ENCODE results near the gene DCTN3.

DCTN3 gene

DNA sequence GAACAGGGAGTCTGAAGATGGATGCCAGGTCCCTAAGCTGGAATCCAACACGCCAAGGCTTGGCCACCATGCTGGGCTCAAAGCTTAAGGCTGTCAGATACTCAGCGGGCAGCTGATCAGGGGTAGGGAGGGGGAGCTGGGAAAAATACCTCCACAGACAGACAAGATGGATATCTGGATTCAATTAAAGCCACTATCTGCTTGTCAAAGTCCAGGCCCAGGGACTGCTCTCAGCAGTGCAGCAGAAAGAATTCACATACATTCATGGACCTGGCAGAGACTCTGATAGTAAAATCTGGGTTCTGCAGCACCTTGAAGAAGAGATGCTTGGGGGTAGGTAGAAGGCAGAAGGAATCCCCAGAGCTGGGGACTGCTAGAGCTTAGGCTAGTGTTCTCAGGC, 5.2 kb downstream of the DCTN3 start:
- no peak for DNase-seq

DNA sequence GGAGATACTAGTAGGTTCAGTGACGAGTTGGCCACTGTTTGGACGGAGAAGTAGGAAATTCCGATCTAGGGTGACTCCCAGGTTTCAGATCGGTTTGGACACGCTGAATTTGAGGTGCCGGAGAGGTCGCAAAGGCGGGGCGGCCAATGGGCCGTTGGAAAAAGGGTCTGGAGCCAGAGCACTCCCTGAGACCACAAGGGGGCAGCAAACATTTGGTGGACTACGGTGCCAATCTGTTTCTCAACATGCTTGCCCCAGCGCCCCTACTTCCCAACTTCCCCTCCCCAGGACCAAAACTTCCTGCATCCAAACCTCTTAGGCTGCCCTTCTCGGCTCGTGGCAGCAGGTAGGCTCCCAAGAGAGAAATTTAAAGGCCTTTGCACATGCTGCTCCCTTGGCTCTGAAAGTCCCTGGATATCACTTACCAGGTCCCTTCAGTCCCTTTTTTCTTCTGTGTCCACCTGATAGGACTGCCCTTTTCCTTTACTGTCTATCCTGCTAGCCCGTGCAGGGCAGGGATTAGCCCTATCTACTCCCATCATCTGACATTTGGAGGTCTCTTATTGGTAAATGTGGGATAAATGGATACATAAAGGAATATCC, 7.4 kb downstream of the DCTN3 start:
- peak; percentile 79 for DNase-seq

DNA sequence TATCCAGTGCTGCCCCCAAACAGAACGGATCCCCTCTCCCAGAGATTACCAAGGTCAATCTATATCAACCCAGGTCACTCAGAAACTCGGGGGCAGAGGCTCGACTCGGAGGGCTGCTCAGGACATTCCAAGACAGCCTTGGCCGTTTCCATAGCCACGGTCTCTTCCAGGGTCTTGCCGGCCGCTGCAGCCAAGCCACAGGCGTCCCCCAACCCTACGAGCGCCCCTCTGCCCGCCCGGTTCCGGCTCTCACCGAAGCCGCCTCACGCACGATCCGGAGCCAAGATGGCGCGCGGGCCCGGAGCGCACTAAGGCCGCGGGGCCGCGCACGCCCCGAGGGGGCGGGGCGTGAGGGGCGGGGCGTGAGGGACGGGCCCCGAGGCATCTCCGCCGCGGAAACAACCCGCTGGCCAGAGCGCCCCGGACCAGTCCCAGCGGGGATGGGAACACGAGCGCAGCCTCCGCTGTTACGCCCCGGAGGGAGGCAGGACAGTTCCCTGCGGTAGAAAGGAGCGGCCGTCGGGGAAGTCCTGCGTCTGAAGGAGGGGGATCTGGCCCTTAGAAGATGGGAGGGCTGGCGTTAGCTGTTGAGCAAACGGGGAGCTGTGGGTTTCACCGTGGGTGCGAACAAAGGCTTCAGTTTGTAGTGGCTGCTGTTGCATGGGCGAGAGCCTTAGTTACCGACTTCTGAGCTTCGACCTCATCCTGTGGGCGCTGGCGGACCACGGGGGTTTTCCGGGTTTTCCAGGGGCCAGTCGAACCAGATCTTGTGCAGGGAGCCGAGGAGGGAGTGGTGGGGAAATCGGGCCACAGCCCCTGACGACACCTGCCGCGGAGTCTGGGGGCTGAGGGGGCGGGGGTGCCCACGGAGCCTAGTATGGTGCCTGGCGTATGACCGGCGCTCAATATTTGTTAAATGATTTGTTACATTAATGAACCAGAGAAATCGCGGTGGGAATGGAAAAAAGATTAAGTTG, 8.2 kb downstream of the DCTN3 start, which contains the start of gene RPP25L:
Gene RPP25L, minus strand, starts transcription at position 287 of the 977 bp plus-strand sequence. CDS start 801 bp downstream, outside the sequence.
- peak; percentile 82 for DNase-seq

DNA sequence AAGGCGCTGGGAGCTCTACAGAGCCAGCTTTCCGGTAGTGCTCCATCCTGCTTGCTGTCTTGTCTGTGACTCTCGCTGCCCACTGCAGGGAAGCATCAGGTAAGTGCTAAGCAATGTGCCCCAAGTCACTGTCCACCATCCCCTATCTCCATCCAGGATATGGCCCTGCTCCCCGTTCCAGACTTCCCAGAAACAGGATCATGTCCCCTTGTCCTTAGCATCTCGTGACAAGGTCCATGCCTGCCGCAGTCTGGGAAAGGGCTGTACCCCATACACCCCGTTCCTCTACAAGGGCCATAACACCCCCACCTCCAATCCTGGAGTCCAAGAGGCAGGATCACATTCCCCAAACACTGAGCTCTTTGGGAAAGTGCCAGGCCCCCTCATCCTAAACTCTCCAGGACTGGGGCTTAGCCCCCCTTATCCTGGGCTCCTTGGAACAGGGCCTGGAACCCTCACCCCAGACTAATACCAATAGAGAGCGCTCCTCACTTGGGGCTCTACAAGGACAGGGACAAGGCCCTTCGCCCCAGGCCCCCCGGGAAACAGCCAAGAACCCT, 9.0 kb downstream of the DCTN3 start:
- DNase-seq: no peak

DNA sequence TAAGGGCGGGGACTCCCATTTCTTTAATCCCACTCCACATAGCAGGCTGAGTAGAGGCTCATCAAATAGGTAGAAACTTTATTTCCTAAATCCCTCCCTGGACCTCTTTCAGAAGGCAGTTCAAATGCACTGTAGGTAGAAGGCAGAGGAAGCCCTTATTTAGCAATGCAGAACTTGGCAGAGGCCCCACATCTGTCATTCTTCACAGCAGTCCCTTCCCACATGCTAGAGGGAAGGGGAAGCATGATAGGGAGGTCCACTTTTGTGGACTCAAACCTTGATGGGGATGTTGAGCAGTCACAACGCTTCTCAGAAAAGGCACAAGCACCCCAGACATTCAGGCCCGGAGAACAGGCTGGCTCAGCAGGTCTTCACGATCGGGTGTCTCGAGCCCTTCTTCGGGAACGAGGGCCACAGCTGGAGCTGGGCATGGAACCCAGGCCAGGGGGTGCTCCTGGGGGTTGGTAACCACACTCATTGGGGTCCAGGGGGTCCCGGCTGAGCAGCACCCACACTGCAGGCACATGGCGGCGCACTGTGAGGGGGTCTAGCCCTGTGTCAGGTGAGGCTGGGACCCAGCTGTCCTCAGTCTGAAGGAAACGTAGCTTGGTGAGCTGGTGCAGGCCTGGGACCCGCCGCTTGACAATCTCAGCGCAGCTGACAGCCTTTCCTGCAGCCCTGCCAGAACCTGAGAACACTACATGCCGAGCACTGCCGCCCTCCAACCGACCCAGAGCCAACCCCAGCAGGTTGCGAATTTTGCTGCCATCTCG, 9.7 kb downstream of the DCTN3 start:
- no peak for DNase-seq

DNA sequence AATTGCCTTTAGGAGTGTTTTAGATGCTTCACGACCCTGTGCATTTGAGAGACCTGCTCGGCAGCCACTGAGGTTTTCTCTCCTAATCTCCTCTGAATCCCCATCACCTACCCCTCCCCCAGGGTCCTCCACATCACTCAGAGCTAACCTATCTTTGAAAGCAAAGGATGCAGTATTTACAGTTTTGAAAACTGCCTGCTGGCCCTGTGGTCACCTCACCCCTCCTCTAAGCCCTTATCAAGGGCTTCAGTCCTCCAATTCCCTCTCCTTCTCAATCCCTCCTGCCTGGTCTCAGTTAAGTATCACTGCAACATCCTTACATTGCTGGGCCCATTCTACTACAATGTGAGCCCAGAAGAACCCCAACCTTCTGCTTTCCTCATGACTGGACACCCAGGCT, 13.0 kb downstream of the DCTN3 start:
- no peak for DNase-seq

DNA sequence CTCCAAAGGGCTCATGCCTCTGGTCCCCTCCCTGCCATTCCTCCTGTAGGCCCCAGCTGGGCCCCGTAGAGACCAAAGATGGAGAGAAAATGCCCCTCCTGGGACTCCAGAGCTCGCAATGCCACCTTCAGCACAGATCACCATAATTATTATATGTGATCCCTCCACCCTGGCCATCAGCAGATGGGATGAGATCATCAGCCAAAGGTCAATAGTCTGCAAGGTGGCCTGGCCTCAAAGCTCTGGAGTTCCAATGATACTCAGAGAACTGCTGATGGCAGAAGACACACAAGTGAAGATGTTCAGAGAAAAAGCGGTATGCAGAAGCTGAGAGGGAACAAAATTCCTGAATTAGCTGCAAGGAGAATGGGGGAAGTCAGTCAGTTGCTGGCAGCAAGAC, 13.4 kb downstream of the DCTN3 start:
- DNase-seq: no peak

DNA sequence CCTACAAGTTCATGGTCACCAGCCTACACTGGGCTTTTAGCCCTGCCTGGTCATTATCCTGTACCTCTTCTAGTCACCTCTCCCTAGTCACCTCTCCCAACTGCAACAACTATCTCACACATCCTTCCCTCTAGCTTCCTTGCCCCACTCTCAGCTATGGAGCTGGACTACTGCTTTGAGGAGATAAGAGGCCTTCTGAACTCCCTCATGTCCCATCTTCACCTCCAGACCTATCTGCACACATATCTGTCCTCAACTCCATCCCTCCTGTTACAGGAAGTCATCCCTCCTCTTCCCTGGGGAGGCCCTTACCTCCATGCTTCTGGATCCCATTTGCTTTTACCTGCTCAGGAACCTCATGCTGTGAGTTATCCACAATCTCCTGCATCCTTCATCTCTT, 14.1 kb downstream of the DCTN3 start:
- DNase-seq: no peak

DNA sequence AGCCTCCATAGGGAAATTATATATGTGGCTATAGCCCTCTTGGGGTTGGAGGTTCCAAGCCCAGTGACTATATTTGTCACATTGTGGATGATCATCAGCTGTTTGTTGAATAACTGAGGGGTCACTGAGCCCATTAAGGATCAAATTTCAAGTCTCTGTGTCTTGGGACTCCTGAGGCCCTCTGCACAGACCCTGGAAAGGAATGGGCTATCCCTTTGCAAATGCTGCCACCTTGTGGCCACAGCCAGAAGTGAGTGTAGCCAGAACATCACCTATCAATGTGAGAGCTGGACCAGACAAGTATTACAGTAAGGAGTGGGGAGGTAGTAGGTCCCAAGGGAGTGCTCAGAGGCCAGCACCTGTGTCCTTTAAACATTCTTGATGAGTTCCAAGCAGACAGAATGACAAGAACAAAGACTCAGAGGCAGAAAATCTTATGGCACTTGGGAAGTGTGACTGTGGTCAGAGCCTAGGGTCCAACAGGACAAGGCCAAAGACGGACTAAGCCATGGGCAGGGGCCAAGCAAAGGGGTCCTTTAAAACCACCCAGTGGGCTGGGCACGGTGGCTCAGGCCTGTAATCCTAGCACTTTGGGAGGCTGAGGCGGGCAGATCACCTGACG, 16.6 kb downstream of the DCTN3 start:
- peak; percentile 72 for DNase-seq

DNA sequence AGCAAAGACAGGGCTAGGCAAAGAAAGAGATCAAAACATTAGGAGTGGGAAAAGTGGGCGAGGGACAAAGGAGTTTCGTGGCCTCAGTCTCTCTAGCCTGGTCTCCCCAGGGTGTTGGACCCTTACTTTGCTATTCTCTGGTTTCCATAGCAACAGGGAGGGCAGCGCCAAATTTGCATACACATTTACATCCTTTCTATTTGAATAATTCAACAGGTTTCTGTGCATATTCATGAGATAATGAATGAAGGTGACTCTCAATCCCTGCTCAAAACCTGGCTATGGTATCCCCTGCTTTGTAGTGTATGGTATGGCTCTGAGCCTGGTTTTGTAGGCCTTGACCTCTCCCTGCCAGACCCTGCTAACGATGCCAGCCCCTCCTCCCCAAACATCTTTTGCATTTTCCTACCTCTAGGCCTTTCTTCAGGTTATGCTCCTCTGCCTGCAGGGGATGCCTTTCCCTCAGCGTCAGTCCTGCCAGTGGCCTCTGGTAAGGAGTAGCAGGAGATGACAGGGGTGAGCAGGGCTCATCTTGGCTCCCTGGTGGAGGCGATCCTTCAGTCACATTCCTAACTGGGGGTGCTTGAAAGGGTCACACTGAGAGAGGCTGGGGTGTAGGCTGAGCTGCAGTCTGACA, 18.2 kb downstream of the DCTN3 start:
- DNase-seq: no peak

DNA sequence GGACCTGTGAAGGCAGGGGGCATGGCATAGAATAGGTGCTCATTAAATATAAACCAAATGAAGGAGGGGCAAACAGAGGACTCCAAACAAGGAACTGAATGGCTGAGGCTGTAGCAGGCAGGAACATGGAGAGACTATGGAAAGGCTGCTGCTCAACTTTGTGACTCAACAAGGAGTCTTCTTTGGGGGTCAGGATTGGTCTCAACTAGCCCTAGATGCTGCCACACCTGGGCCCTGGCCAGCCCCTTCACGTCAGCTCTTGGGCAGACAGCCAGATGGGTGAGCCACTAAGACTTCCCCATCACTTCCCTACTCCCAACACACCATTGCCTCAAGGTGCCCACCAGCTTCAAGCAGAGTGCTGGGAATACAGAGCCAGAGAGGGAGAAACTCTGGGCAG, 19.4 kb downstream of the DCTN3 start:
- DNase-seq: no peak

DNA sequence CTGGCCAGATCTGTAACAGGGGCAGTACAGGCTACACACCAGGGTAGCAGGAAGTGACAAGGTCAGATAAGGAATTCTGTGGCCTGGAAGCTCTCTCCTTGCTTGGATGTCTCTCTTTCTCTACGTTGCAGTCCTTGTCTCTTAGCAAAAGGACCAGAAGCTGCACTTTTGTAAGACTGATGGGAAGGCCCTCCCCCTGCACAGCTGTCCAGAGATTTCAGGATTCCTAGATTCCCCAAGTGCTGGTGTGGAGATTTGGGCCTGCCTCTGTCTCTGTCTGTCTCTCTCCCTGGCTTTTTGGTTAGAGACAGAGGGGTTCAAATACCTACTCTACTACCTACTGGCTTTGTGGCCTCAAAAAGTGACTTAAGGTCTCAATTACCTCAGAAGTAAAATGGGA, 20.7 kb downstream of the DCTN3 start:
- DNase-seq: no peak

DNA sequence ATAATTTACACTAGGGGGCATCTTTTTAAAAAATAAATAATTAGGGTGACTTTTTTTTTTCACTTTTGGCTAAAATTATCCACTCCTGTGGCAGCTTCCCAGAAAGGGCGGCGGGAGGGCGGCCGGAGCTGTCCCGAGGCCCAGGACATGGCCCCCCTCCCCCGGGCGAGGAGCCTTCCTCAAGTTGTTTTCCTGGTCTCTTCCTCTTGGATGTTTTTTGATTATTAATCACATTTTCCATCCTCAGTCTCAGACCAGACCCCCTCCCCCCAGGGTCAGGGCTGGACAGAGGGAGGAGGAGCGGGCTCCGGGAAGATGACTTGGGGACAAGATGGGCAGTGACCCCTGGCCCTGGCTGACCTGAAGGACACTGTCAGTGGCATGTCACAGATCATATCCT, 26.1 kb downstream of the DCTN3 start:
- no peak for DNase-seq

DNA sequence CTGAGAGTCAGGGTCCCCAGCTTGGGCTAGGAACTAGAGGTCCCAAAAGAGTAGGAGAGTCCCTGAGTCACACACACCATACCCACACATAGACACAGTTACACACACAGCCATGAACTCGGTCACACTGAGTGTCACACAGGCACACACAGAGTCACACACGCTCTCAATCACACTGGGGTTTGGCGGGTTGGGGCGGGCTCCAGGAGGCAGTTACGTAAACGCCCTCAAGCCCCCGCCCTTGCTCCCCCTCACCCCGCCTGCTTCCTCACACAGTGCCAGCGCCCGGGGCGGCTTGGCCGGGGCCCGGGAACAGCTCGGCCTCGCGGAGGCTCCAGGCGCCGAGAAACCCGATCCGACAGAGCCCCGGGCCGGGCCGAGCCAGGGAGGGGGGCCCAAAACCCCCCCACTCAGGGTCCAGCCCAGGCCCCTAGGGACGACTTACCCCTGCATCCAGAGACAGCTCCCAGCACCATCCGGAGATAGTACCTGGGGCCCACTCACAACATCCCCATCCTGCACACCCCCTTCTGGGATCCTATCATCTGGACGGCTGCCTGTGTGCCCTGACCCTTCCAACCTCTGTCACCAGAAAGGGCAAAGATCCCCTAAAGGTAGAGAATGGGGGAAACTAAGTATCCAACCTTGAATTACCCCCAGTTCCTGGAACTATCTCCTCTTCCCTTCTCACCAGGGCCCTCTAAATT, 27.2 kb downstream of the DCTN3 start:
- no peak for DNase-seq

DNA sequence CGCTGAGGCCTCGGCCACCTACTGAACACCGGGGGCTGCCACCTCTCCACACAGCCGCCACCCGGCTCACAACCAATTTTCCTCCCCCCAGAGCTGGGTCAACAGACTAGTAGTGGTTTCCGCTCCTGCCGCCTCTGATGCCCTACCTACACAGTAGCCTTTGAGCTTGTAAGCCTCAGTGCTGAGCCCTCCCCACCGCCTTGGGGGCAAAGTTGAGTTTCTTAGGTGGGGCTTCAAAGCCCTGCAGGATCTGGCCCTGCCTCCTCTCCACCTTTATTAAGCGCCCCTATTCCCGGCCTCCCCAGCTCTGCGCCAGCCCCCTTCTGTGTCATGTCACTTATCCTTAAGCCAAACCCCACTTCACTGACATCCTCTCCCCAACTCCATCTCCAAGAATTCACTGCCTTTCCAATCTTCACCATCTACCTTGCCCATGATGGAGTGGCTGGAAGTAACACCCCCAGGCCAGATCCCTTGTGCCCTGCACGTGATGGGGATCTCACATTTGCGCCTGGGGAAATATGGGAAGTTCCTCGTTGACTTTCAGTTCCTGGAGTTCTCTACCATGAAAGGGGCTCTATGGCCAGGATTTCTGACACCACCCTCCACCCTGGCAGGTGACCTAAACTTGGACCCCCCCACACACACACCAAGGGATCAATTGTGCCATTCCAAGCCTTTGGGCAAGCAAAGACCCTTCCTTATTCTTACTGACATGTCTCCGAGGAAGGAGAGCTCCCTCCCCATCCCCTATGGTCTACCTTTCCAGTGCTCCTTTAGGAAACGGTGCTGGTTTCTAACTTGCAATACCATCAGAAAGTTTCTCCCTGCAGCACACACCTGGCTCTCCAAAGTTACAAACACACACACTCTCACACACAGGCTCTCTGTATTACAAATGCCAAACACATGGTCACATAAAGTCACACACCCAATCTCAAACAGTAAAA, 28.1 kb downstream of the DCTN3 start:
- no peak for DNase-seq

DNA sequence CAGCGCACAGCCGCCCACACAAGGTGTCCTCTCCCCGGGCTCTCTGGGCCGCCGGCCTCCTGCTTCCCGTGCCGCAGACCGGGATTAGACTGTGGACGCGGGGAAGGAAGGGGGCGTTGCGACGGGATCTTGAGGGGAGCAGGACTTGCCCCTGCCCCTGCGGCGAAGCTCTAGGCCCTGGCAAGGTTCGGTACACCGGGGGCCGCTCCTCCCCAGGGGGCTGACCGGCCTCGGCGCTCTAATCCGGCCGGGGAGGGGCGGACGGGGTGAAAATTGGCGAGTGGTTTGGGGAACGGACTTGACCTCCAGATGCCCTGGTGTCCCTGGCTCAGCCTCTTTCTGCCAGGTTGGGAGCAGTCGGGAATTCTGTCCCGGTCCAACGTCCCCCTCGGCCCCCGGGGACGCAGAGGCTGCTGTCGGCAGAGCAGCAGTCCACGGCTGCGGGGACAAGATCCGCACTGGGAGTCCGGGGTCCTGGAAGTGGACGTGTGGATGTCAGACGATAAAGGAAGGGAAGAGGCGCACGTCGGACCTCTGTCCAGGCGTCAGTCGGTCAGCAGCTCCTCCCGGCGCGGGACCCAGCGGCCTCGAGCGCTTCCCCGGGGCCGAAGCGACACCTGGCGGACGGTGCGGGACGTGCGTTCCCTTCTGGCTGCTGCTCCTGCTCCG, 28.9 kb downstream of the DCTN3 start:
- peak; percentile 46 for DNase-seq

DNA sequence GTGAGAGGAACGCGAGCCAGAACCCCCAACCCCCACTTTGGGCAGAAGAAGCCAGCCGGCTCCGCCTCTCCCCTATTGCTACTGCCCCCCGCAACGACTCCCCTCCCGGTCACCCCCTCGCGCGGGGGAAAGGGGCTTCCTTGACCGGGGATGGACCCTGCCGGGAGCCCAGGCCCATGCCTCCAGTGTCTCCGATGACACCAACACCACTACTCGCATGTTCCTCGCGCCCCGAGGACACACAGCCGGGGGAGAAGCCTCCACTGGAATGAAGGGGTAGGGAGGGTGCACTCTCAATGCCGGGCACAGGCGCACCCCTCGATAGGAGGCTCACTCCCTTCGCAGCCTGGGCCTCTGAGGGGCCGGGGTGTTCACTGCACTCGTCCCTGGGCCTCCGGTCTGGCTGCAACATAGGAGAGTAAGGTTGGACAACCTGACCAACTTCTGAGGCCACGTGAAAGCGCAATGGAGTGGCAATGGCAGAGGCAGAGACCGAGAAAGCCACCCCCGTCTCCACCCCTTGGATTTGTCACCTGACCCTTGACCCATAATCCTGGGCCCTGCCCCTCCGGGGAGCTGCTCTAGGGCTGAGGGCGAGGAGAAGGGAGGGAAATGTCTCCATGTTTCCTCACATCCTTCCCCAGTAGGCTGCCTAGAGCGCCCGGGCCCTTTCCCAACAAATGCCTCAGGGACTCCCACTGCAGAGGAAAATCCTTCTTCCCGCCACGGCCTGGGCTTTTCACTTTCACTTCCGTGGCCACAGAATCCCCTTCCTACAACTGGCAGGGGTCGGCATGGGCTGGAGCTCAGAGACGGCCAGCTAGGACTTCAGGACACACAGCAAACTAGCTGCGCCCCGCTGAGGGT, 29.7 kb downstream of the DCTN3 start:
- no peak for DNase-seq

DNA sequence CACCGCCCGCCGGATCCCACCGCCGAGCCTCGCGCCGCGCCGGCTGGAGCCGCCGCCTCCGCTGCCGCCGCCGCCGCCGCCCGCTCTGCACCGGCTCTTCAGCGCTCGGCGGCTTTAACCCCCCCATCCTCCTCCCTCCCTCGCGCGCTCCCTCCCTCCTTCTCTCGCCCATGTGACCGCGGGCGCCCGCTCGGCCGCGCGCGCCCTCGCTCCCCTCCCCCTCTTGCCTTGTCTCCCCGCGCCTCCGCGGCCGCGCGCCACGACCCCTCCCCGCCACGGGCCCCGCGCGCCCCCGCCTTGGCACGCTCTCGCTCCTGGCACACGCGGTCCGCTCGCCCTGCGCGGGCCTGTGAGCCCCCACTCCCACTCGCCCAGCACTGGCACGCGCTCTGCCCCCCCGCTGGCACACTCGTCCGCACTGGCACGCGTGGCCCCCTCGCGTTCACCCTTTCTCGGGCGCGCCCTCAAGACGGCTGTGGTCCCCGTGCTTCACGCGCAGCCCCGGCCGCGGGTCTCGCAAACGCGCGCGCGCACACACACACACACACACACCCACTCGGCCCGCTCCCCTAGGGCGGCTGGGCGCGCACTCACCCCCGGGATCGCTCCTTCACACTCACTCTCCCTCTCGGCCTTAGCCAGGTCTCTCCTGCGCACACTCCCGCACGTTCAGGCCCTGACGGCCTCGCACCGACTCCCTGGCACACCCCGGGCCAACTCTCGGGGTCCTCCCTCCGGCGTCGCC, 30.5 kb downstream of the DCTN3 start, which contains the start of gene CNTFR:
Gene CNTFR, minus strand, starts transcription at position 89 of the 745 bp plus-strand sequence. CDS start 20,743 bp downstream, outside the sequence.
- peak; percentile 56 for DNase-seq
